HG03139 (cell line): ENCODE measurements around the gene MMP24.
"Not testable (repeated sequence)": the region's sequence is repeated elsewhere in the genome, so short reads cannot be mapped to it uniquely, and the experiment has no call there.

Experiments
- ATAC-seq: cut with Tn5 transposase; IDR thresholded peaks from one replicate; pipeline ENCODE4 v1.9.1; 2021; ENCODE audit not compliant: unreplicated experiment

The MMP24 gene

DNA sequence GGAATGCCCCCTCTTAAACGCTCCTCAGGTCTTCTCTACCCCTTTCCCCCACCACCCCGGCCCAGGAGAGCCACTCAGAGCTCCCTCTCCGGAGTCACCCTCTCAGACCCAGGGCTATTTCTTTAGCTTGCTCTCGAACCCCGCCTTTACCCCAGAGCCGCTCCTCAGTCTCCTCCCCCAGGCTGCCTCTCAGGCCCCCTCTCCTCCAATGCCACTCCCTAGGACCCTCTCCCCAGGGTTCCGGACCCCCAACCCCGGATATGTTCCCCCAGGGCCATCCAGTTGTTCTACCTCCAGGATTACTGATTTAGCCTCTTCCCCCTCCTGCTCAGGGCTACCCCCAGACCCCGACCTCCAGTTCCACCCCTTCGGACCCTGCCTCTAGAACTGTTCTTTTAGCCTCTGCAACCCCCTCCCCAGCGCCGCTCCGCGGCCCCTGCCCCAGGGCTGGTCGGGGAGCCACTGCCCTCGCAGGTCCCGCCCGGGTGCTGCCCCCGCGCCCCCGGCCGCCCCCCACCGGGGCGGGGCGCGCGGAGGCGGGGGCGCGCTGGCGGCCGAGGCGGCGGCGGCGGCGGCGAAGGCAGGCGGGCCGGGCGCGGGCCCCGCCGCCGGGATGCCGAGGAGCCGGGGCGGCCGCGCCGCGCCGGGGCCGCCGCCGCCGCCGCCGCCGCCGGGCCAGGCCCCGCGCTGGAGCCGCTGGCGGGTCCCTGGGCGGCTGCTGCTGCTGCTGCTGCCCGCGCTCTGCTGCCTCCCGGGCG lies at the start of gene MMP24:
Gene MMP24, plus strand, starts transcription at position 565 of the 758 bp plus-strand sequence. Its CDS starts 49 bp downstream, at position 614.
- no peak for ATAC-seq

GRCh38 chr20:35179292-35180212 lies 46.9 kb upstream of the MMP24 start:
- no peak for ATAC-seq

DNA sequence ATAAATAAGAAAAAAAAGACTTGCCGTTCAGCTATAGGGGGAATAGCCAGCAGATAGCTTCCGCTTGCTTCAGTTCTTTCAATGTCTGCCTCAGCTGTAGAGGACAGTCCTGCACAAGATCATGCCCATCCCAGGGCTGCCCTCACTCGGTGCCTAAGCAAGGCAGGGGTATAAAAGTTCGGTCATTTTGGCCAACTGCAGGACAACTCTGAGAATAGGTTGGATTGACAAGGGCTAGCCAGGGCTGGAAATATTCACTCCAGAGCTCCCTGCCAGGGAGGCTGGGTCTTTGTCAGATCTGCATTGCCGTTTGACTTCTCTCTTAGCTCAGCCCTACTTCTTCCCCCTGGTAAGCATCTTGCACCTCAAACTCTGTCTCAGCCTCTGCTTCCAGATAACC lies 46.2 kb upstream of the MMP24 start:
- no peak for ATAC-seq

DNA sequence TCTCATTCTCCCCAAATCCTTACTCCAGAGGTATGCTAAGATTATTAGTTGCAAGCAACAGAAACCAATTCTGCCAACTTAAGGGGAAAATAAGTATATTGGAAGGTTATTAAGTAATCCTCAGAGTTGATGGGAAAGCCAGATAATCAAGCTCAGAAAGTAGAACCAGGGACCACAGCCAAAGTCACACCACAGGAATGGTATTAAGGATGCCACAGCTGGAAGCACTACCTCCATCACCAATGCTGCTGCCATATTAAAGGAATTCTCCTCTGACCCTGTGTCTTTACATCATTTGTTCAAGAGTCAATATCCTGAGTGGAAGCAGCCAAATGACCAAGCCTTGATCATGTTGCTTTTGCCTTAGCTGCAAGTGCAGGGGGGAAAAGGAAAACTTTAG lies 44.8 kb upstream of the MMP24 start:
- no peak for ATAC-seq

DNA sequence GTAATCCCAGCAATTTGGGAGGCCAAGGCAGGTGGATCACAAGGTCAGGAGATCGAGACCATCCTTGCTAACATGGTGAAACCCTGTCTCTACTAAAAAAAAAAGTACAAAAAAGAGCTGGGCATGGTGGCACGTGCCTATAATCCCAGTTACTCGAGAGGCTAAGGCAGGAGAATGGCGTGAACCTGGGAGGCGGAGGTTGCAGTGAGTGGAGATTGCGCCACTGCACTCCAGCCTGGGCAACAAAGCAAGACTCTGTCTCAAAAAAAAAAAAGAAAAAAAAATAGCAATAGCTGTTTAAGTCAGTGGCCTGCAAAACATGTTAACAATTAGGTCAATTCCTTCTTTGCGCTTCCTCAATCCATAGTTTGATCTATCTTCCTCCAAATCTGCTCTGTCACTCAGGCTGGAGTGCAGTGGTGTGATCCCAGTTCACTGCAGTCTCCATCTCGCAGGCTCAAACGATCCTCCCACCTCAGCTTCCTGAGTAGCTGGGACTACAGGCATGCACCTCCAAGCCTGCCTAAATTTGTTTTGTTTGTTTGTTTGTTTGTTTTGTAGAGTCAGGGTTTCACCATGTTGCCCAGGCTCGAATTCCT lies 39.7 kb upstream of the MMP24 start:
- not testable (repeated sequence) for ATAC-seq

DNA sequence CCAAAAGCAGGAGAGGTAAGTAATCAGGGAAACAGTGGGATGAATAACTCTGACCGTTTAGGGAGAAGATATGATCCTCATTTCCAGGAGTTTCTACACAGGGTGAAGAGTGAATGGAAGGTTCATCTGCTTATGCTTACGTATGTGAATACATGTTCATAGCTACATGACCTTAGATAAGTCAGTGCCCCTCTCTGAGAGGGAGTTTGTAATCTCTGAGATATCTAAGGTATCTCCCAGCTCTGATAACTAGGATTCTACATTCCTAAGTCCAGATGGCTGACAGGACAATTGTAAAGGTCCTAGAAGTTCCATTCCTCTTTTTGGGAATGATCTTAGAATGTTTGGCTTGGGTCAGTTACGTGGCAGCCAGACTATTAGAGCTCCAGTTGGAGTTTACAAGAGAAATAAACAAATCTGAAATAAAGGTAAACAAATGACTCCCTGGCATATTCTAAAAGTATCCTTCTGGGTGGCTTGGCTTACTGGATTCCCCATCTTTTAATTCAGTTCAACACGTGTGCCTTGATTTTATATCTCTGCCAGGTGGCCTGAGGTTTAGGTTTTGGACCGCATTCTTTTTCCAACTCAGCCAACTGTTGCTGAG lies 38.8 kb upstream of the MMP24 start:
- ATAC-seq = no peak

GRCh38 chr20:35189223-35189622 lies 37.3 kb upstream of the MMP24 start:
- not testable (repeated sequence) for ATAC-seq

DNA sequence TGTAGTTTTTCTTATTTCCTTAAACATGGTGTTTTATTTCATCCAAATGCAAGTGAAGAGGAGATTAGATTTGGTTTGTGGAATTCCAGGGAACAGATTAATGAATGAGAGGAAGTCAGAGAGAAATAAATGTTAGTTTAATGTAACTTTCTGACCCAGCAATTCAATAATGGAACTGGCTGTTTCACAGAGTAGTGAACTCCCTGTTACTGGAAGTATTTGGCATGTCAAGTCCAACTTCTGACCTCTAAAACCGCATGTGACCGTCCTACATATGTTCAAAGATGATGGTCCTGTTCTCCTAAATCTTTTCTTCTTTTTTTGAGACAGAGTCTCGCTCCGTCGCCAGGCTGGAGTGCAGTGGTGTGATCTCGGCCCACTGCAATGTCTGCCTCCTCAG lies 35.9 kb upstream of the MMP24 start:
- no peak for ATAC-seq

DNA sequence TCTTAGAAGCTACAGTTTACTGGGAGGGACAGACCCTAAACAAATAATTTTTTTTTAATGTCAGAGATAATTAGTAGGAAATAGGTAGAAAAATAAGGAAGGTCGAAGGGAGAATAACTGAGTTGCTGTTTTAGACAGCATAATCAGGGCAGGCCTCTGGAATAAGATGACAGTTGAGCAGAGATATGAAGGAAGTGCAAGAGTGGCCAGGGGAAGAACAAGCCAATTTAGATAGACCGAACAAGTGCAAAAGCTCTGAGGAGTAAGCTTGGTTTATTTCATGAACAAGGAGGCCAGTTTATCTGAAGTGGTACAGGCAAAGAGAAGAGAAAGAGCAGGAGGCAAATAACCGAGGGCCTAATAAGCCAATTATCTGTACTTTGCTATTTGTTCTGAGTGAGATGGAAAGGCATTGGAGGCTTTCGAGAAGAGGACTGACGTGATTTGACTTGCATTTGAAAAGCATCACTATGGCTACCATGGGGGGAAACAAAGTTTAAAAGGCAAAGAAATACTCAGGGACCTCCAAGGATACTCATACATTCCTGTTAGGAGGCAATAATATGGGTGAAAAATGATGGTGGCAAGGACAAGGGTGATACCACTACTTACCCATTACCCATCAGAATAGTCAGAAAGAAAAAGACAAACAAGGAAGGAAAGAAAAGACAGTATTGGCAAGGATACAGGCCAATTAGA lies 34.9 kb upstream of the MMP24 start:
- no peak for ATAC-seq

DNA sequence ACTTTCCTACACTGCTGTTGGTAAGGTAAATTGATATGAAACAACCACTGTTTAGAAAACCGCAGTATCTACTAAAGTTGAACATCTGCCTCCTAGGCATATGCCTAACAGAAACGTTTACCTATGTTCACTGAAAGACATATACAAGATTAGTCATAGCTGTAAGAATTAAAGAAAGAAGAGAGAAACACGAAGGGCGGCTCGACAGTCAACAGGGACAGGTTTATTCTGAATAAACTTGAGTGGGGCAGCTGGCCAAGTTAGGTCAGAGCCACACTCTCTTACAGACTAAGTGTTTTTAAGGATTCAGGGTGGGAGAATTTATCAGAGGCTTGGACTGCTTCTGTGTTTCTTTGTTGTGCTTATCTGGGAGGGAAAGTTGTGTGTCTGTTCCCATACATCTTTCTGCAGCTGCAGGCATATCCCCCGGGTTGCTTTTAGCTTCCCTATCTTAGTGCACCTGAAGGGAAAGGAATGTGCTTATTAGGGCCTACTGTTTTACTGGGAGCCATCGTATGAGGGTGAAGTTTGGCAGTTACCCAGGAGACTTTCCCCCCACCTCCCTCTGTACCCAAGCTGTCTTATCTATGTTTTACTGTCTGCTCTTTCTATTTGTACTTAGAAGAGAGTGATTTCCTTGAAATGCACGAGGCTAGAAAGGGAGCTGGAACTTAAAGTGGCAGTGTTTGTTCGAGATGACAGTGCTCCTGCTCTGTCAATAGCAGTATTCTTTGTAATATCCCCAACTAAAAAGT lies 34.2 kb upstream of the MMP24 start:
- ATAC-seq = no peak

DNA sequence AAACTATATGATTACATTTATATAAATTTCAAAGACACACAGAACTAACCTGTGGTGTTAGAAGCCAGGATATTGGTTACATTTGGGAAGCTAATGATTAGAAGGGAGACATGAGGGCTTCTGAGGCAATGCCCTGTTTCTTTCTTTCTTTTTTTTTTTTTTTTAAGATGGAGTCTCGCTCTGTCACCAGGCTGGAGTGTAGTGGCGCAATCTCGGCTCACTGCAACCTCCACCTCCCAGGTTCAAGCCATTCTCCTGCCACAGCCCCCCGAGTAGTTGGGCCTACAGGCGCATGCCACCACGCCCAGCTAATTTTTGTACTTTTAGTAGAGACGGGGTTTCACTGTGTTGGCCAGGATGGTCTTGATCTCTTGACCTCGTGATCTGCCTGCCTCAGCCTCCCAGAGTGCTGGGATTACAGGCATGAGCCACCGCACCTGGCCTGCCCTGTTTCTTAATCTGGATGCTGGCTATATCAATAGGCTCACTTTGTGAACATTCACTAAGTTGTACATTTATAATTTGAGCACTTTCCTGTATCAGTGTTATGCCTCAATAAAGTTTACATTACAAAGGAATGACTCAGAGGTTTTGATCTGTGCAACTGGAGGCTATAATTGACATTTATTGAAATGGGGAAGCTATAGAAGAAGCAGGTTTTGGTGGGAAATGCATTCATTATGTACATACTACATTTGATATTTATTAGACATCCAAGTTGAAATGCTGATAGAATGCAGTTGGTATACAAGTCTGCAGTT lies 33.3 kb upstream of the MMP24 start:
- ATAC-seq = not testable (repeated sequence)

- no peak for ATAC-seq
These were observed 30.2 kb upstream of the MMP24 start for GRCh38 chr20:35196313-35196712.

- ATAC-seq = no peak
These were observed 26.8 kb upstream of the MMP24 start for GRCh38 chr20:35199740-35200139.

DNA sequence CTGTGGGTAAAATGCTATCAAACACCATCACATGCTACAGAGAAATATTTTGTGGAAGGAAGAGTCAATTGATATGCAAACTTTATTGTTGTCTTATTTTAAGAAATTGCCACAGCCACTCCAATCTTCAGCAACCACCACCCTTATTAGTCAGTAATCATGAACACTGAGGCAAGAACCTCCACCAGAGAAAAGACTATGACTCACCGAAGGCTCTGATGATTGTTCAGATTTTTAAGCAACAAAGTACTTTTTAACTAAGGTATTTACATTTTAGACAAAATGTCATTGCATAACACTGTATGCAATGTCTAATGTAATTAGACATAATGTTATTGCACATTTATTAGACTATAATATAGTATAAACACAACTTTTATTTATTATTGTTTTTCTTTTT lies 26.2 kb upstream of the MMP24 start:
- no peak for ATAC-seq

GRCh38 chr20:35201467-35201866 lies 25.0 kb upstream of the MMP24 start:
- not testable (repeated sequence) for ATAC-seq

DNA sequence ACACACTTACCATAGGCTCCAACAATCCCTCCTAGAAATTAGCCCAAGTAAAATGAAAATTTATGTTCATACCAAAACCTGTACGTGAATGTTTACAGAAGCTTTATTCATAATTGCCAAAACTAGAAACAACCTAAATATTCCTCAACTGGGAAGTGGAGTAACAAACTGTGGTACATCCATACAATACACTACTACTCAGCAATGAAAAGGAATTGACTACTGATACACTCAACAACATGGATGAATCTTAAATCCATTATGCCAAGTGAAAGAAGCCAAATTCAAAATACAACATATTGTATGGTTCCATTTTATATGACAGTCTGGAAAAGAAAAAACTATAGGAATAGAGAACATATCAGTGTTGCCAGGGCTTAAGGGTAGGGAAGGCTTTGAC lies 19.7 kb upstream of the MMP24 start:
- ATAC-seq = no peak

DNA sequence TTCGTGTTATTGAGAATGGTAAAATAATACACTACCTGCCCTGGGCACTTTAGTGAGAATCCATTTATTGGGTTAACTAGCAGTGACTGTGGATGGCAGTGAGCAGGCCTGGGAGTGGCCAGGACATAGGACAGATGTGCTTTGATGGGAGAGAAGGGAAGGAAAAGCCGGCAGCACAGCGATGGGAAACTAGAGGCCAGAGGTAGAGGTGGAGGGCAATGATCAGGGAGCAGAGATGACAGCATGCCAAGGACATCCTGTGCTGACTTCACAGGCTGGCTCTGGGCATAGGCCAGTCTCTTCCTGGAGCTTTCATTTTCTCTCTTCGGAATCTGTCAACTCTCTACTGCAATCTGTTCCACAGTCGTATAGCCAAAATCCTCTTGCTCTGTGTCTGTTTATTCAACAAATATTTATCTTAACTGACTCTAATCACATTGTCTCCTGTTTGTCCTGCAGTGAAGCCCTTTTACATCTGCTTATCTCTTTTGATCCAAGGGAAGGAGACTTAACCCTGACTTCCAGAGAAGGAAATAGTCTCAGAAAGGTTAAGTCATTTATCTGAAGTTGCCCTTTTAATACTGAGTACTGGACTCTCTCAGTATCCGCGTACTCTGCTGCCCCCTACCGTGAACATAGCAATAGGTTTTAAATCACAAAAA lies 18.4 kb upstream of the MMP24 start:
- ATAC-seq = no peak

- ATAC-seq = no peak
These were observed 11.2 kb upstream of the MMP24 start for GRCh38 chr20:35215066-35215956.
